Activated T-helper 9 cell treated with anti-CD3 and anti-CD28 coated beads, Interleukin-2, amount 50 U/mL, for 16 hours (primary cell): ENCODE results near the gene ZFYVE19.
A peak's percentile ranks its signal among the peaks of the same experiment; 100 is the strongest.

Experiments used
- DNase-seq: peaks from one replicate; pipeline ENCODE4 v3.0.0-alpha.2; 2020; ENCODE audit warnings: low read depth

Gene ZFYVE19

DNA sequence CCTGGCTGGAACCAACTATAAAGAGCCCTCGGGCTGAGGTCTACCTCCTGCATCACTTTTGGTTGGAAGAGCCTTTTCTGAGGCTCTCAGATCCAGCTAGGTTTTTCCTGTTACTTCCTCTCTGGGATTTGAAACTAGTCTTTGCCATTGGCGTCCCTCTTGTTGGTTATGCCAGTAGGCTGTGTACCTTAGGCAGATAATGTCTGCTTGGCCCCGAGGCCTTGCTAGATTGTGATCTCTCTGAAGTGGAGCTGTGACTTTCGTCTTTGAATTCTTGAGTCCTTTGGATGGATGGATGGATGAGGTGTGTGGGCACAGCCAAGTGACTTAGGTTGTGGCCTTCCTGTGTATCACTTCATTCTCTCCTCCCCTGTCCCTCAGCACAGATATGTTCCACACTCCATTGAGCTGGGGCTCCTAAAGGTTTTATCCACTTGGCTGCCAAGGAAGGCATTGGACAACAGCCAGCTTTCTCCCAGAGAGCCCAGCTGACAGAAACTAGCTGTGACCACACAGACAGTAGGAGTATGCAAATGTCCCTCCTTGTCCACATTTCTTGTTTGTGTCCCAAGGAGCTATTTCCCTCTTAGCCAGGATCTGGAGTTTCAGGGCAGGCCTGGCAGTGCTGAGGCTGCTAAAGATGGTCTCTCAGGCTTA lies 8.3 kb downstream of the ZFYVE19 start:
- DNase-seq, result no peak

GRCh38 chr15:40819048-40819447 lies 12.2 kb downstream of the ZFYVE19 start:
- no peak for DNase-seq

DNA sequence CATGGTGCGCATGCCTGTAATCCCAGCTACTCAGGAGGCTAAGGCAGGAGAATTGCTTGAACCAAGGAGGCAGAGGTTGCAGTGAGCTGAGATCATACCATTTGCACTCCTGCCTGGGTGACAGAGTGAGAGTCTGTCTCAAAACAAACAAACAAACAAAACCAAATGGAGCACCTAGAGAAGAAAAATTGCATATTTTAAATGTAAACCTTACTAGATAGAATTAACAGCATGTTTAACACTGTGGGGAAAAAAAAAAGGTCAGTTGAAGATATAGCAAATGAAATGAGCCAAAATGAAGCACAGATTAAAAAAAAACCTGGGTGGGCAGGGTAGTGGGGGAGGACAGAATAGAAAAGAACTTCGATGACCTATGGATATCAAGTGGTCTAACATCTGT lies 14.3 kb downstream of the ZFYVE19 start:
- DNase-seq, result no peak

DNA sequence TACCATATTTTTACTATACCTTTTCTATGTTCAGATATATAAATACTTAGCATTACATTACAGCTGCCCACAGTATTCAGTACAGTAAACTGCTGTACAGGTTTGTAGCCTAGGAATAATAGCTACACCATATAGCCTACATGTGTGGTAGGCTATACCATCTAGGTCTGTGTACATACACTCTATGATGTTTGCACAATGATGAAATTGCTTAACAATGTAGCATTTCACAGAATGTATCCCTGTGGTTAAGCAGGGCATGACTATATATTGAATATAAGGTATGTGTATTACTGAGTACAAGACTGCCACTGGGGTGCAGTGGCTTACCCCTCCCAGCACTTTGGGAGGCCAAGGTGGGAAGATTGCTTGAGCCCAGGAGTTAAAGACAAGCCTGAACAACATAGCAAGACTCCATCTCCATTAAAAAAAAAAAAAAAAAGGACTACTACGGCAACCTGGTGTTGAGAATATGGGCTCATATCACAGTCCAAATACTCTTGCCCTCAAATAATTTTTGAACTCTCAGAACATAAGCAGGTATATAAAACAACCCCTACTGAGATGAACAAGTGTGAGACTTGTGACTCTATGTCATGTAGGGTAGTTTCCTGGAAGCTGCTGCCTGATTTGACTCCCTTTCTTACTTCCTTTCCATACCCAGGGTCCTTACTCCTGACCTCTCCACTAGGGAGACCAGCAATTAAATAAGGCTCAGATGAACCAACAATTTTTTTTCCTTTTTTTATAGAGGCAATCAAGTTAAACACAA lies 16.9 kb downstream of the ZFYVE19 start:
- no peak for DNase-seq

GRCh38 chr15:40825661-40826422 lies 19.0 kb downstream of the ZFYVE19 start:
- no peak for DNase-seq

- no peak for DNase-seq
These were observed 19.7 kb downstream of the ZFYVE19 start for GRCh38 chr15:40826423-40827075.

DNA sequence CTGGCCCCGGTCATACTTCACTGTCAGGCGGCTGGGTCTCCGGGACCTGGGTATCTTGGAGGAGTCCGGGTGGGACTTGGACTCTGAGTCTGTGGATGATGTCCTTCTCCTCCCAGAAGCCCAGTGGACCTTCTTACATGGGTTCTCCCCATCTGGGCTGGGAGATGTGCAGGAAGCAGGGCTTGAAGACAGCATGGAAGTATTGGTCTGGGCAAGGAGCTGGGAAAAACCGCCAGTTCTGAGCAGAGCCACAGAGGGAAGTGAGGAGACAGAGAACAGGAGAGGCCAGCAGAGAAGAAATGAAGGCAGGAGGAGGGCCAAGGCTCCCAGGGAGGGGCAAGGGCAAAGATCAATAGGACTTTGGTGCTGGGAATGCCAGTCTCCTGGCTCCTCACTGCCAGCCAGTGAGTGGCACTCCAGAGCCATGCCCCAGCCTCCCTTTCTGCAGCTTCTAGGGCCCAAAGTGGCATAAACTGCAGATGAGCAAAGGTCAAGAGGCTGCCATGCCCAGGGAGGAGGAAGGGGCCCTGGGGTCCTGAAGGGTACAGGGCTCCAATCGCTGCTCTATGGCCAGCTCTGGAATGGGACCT lies 21.7 kb downstream of the ZFYVE19 start, which contains the start of gene PPP1R14D:
TSS of gene PPP1R14D (minus strand) at position 262 of the 590 bp plus-strand sequence. CDS start at position 195, 67 bp downstream.
- no peak for DNase-seq

DNA sequence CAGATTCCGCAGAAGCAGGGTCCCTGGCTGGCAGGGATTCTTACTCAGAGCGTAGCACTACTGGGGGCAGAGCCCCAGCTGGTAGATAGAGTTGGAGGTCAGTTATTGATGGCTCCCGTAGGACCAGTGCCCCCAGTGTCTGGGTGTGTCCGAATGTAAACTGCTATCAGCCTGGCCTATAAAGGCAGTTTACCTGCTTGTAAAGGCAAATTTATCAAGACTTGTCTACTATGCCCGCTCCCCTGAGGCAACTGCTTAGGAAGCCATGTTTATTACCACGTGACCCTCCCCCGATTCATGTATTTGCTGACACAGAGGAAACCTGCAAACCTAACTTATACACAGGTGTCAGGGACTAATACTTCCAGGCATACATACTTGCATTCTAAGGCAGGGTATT lies 22.2 kb downstream of the ZFYVE19 start:
- DNase-seq, result no peak

DNA sequence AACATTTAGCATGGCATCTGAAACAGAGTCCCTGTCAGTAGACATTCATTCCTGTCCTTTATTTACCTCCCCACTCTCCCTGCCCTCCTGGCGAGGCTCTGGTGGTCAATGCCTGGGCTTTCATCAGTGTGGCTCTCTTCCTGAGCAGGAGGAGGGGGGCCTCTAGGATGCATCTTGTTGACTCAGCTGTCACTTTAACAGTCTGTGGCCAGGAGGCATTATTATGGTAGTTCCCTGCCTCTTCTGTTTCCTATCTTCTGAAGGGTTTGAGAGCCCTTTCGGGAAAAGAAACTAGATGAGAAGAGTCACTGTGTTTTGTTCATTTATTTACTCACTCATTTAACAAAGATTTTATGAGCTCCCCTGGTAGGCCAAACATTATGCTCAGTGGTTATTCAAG lies 24.0 kb downstream of the ZFYVE19 start:
- DNase-seq, result no peak

GRCh38 chr15:40831861-40832260 lies 25.0 kb downstream of the ZFYVE19 start:
- no peak for DNase-seq

- no peak for DNase-seq
These were observed 26.0 kb downstream of the ZFYVE19 start for GRCh38 chr15:40832903-40833302.

DNA sequence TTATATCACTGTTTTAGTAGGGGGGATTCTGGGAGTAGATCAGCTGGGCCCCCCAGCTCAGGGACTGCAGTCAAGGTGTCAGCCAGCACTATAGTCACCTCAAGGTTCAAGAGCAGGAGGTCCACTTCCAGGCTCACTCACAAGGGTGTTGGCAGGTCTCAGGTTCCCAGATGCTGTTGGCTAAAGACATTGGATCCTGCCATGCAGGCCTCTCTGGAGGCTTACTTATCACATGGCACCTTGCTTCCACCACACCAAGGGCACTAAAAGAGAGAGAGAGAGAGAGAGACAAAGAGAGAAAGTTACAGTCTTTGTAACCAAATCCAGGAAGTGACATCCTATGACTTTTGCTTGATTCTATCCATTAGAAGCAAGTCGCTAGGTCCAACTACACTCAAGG lies 29.1 kb downstream of the ZFYVE19 start:
- DNase-seq, result no peak

GRCh38 chr15:40838756-40839155 lies 31.9 kb downstream of the ZFYVE19 start:
- no peak for DNase-seq

- DNase-seq, result no peak
These were observed 34.9 kb downstream of the ZFYVE19 start for GRCh38 chr15:40841741-40842140.

GRCh38 chr15:40843261-40843884 lies 36.5 kb downstream of the ZFYVE19 start:
- DNase-seq, result no peak

GRCh38 chr15:40843885-40844695 lies 37.2 kb downstream of the ZFYVE19 start, which contains the start of gene SPINT1:
Gene SPINT1 (plus strand): TSS chr15:40844048. CDS start chr15:40844555, 507 bp downstream.
- DNase-seq, result peak; percentile 66

GRCh38 chr15:40844696-40845030 lies 37.8 kb downstream of the ZFYVE19 start:
- DNase-seq, result peak; percentile 17

- DNase-seq, result no peak
These were observed 38.1 kb downstream of the ZFYVE19 start for GRCh38 chr15:40845036-40845435.

GRCh38 chr15:40845511-40846284 lies 38.8 kb downstream of the ZFYVE19 start:
- DNase-seq, result no peak

GRCh38 chr15:40846841-40847222 lies 39.9 kb downstream of the ZFYVE19 start:
- DNase-seq, result no peak
